SK-N-SH (cell line): ENCODE measurements around the gene SETD5. TPM values are rescaled to one million over a fixed set of nuclear protein-coding genes. Genes with fewer than 3 reads are reported as not detected.

Source experiments
- CTCF ChIA-PET: fragments of 300-600, 350-600 bp; formaldehyde crosslinking; extraction: SDS; loops from one replicate; lab custom pipeline; 2021; lab: Yijun Ruan, JAX
- POLR2A ChIA-PET: fragments of 350-600 bp; sonication (Branson Sonifier 250); formaldehyde crosslinking; extraction: SDS; loops from one replicate; lab custom pipeline; 2020; ENCODE audit warnings: antibody characterized with exemption, inconsistent platforms; lab: Yijun Ruan, JAX
- DNase-seq: peaks from one replicate; pipeline ENCODE4 v3.0.0; 2012
- H2AFZ ChIP-seq: fragments of 200-600 bp; sonication (generic); 2 replicates; pipeline ENCODE4 v1.8.1; 2016; ENCODE audit warnings: antibody characterized with exemption, mild to moderate bottlenecking, low read depth
- H3F3A ChIP-seq: fragments of 200-600 bp; sonication (generic); replicated peaks from 2 replicates; pipeline ENCODE3; 2016; ENCODE audit warnings: antibody characterized with exemption, mild to moderate bottlenecking; ENCODE audit not compliant: insufficient read depth
- H3K27ac ChIP-seq, 2 experiments: fragments of 200-500 bp in 1 of 2; fragments of 200-600 bp in 1 of 2; sonication (Bioruptor generic) in 1 of 2; sonication (generic), shearing (Covaris generic) in 1 of 2; 2 replicates each; pipeline versions ENCODE4 v1.5.1 to v1.6.1; 2014 to 2016; ENCODE audit warnings: low read depth in 2 of 2, inconsistent platforms in 1 of 2, low read length in 1 of 2, mild to moderate bottlenecking in 1 of 2, mixed read lengths in 1 of 2
- H3K27me3 ChIP-seq: fragments of 200-600 bp; sonication (generic), shearing (Covaris generic); 2 replicates; pipeline ENCODE4 v1.6.1; 2016; ENCODE audit warnings: mixed run types; ENCODE audit not compliant: insufficient read depth
- H3K36me3 ChIP-seq, 2 experiments: fragments of 200-500 bp in 1 of 2; fragments of 200-600 bp in 1 of 2; sonication (Bioruptor generic) in 1 of 2; sonication (generic) in 1 of 2; replicated peaks in 1 of 2; 2 replicates each; pipeline versions ENCODE3 to v1.5.1; 2014 to 2016; ENCODE audit warnings: low read length in 1 of 2, mild to moderate bottlenecking in 1 of 2; ENCODE audit not compliant: insufficient read depth in 2 of 2, control insufficient read depth in 1 of 2
- H3K4me1 ChIP-seq, 2 experiments: fragments of 200-500 bp in 1 of 2; fragments of 200-600 bp in 1 of 2; sonication (Bioruptor generic) in 1 of 2; sonication (generic), shearing (Covaris generic) in 1 of 2; 2 replicates each; pipeline versions ENCODE4 v1.5.1 to v1.6.1; 2014 to 2016; ENCODE audit warnings: low read depth in 1 of 2, low read length in 1 of 2, mixed run types in 1 of 2; ENCODE audit not compliant: insufficient read depth in 2 of 2, control insufficient read depth in 1 of 2
- H3K4me2 ChIP-seq: fragments of 200-600 bp; sonication (generic), shearing (Covaris generic); 2 replicates; pipeline ENCODE4 v1.6.1; 2017; ENCODE audit warnings: mixed run types
- H3K4me3 ChIP-seq, 2 experiments: fragments of 200-500 bp in 1 of 2; fragments of 200-600 bp in 1 of 2; sonication (Bioruptor generic) in 1 of 2; sonication (generic), shearing (Covaris generic) in 1 of 2; 2 replicates each; pipeline versions ENCODE4 v1.5.1 to v1.8.1; 2014 to 2016; ENCODE audit warnings: low read depth in 2 of 2, inconsistent platforms in 1 of 2, low read length in 1 of 2, mild to moderate bottlenecking in 1 of 2, mixed read lengths in 1 of 2, moderate library complexity in 1 of 2
- H3K79me2 ChIP-seq: fragments of 200-600 bp; sonication (generic); 2 replicates; pipeline ENCODE4 v1.8.1; 2017; ENCODE audit warnings: mild to moderate bottlenecking; ENCODE audit not compliant: insufficient read depth
- H3K9ac ChIP-seq: fragments of 200-600 bp; sonication (generic); 2 replicates; pipeline ENCODE4 v1.6.1; 2017; ENCODE audit warnings: mixed run types
- H3K9me2 ChIP-seq: fragments of 200-600 bp; sonication (generic); 2 replicates; pipeline ENCODE4 v1.6.1; 2017; ENCODE audit warnings: mixed run types
- H3K9me3 ChIP-seq: fragments of 200-600 bp; sonication (generic); 2 replicates; pipeline ENCODE4 v1.6.1; 2017; ENCODE audit warnings: mixed run types, mild to moderate bottlenecking, moderate library complexity
- H4K20me1 ChIP-seq: fragments of 200-600 bp; sonication (generic); 2 replicates; pipeline ENCODE4 v1.6.1; 2017; ENCODE audit warnings: mild to moderate bottlenecking, mixed run types; ENCODE audit not compliant: insufficient read depth
- EZH2phosphoT487 ChIP-seq: fragments of 200-600 bp; sonication (generic); IDR thresholded peaks from 2 replicates; pipeline ENCODE4 v1.6.1; 2017; ENCODE audit warnings: low read depth, mixed run types, mild to moderate bottlenecking, antibody characterized with exemption, moderate library complexity, borderline replicate concordance
- FOSL2 ChIP-seq: IDR thresholded peaks from 2 replicates; pipeline ENCODE4 v1.4.0; 2012; ENCODE audit warnings: low read depth, mild to moderate bottlenecking, moderate library complexity, borderline replicate concordance
- GABPA ChIP-seq: IDR thresholded peaks from 2 replicates; pipeline ENCODE4 v1.4.0; 2012; ENCODE audit warnings: low read depth, mild to moderate bottlenecking
- TCF12 ChIP-seq: IDR thresholded peaks from 2 replicates; pipeline ENCODE4 v1.4.0; 2012
- TEAD4 ChIP-seq: IDR thresholded peaks from 2 replicates; pipeline ENCODE4 v1.4.0; 2012; ENCODE audit warnings: mild to moderate bottlenecking, borderline replicate concordance; ENCODE audit not compliant: insufficient read depth
- WGBS: methylation state at CpG from one replicate; pipeline ENCODE4 v1.1.6; 2017; ENCODE audit warnings: low lambda C conversion rate; 5-methylcytosine and 5-hydroxymethylcytosine counted together
- polyA plus RNA-seq, 3 experiments: library from polyadenylated mRNA; depleted of rRNA; stranded (reverse); fragments of >200 nt; gene quantifications; 2 replicates each; pipeline ENCODE4 v1.2.3, GENCODE V29; 2012
- TF ChIP-seq, protein P1 (sequence below): fragments of 150-350 bp; IDR thresholded peaks from 2 replicates; pipeline ENCODE4 v1.6.1; 2017; ENCODE audit warnings: antibody characterized with exemption, low read length, low read depth, borderline replicate concordance
- TF ChIP-seq, protein P2 (sequence below): IDR thresholded peaks from 2 replicates; pipeline ENCODE4 v1.6.1; 2012; ENCODE audit warnings: mild to moderate bottlenecking, low read depth, low read length, moderate library complexity

Gene SETD5
- polyA plus RNA-seq, 1 of the 3 experiments (the other 2 are of a cell fraction) = 32.3 TPM

DNA sequence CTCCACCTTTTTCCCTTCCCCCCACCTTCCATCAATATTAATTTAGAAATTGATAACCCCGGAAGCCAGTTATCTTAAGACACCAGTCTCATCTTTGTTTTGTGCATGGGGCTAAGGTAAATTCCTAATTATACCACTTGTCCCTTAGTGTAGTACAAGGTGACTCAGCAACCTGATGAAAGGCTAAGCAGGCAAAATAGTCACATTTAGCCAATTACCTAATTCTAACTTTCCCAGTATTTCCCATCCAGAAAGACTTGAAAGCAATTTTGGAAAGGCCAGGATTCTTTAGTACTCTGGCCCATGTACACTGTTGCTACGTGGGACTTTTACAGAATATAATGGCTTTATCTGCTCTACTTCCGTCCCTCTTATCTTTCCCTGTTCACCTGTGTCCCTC lies 72.6 kb downstream of the SETD5 start:
- Histone ChIP-seq H4K20me1 (peaks cover 24% of the 10 kb centered on the region; the same call in 1 of the 2 replicates), H3K9me2 (no peaks in the 10 kb centered on the region), H2AFZ (no peak overlapping the region), H3K9ac (no peak overlapping the region), H3K27me3 (no peaks in the 10 kb centered on the region), H3K36me3 (peaks cover 86 to 89% of the 10 kb centered on the region in 2 experiments), H3K9me3 (no peaks in the 10 kb centered on the region), H3K4me3 (no peak overlapping the region), H3K4me2 (no peak overlapping the region), H3K79me2 (peaks cover 64% of the 10 kb centered on the region; the same call in 1 of the 2 replicates), H3K27ac (no peak overlapping the region), H3K4me1 (no peaks in the 10 kb centered on the region), H3F3A (peaks cover 11% of the 10 kb centered on the region)
- TF ChIP-seq TCF12 (no peak), GABPA (no peak), FOSL2 (no peak), EZH2phosphoT487 (no peak)
- TF ChIP-seq, protein P1, sequence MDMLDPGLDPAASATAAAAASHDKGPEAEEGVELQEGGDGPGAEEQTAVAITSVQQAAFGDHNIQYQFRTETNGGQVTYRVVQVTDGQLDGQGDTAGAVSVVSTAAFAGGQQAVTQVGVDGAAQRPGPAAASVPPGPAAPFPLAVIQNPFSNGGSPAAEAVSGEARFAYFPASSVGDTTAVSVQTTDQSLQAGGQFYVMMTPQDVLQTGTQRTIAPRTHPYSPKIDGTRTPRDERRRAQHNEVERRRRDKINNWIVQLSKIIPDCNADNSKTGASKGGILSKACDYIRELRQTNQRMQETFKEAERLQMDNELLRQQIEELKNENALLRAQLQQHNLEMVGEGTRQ = no peak
- TF ChIP-seq, protein P2, sequence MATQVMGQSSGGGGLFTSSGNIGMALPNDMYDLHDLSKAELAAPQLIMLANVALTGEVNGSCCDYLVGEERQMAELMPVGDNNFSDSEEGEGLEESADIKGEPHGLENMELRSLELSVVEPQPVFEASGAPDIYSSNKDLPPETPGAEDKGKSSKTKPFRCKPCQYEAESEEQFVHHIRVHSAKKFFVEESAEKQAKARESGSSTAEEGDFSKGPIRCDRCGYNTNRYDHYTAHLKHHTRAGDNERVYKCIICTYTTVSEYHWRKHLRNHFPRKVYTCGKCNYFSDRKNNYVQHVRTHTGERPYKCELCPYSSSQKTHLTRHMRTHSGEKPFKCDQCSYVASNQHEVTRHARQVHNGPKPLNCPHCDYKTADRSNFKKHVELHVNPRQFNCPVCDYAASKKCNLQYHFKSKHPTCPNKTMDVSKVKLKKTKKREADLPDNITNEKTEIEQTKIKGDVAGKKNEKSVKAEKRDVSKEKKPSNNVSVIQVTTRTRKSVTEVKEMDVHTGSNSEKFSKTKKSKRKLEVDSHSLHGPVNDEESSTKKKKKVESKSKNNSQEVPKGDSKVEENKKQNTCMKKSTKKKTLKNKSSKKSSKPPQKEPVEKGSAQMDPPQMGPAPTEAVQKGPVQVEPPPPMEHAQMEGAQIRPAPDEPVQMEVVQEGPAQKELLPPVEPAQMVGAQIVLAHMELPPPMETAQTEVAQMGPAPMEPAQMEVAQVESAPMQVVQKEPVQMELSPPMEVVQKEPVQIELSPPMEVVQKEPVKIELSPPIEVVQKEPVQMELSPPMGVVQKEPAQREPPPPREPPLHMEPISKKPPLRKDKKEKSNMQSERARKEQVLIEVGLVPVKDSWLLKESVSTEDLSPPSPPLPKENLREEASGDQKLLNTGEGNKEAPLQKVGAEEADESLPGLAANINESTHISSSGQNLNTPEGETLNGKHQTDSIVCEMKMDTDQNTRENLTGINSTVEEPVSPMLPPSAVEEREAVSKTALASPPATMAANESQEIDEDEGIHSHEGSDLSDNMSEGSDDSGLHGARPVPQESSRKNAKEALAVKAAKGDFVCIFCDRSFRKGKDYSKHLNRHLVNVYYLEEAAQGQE = no peak
- CTCF ChIA-PET = interaction anchor here (0.8 to 1.4 kb wide), 2 partner anchors 18 to 47 kb away, joined by 3 read pairs; no protein-coding TSS in a partner anchor
- POLR2A ChIA-PET = no interaction called here
- WGBS = 95% methylated on average over 3 of the region's 3 CpGs
- no peak for DNase-seq

DNA sequence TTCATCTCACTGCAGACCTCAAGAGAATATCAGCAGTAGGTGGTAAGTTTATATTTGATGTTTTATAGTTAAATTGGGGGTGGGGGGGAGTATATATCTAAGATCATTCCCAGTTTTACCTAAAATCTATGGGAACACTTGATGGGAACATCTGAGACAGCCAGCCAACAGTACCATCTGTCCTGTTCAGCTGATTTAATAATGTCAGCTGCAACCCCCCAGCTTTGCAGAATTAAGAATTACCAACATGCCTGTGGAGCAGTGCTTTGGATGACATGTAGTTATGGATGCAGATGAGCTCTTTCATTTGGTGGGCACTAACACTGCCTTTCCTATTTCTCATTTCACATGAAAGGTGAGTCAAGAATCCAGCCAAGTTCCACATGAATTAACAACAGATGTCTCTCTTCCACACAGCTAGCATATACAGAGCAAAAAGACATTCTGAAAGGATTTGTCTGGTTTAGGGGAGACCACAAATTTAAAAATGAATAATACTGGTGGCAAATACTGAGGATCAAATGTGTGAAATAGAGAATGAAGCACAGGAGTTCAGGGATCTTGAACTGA lies 76.2 kb downstream of the SETD5 start:
- H4K20me1 ChIP-seq = peaks cover 26% of the 10 kb centered on the region; the same call in 1 of the 2 replicates

More for the DNA sequence above, 76.2 kb downstream of the SETD5 start:
- DNase-seq = no peak
- no peak overlapping the region for H3K4me2 ChIP-seq
- H3K9me3 ChIP-seq = no peaks in the 10 kb centered on the region
- peak; percentile 31; the same call in 1 of the 2 replicates for TF ChIP-seq TCF12
- no peak for TF ChIP-seq TEAD4
- no peak overlapping the region for H3K9ac ChIP-seq
- H3K36me3 ChIP-seq = peaks cover 90 to 92% of the 10 kb centered on the region in 2 experiments
- H3K4me1 ChIP-seq = no peaks in the 10 kb centered on the region
- CTCF ChIA-PET = interaction anchor here (0.7 to 1.6 kb wide), 2 partner anchors 30 to 506 kb away, joined by 3 to 8 read pairs; no protein-coding TSS in a partner anchor
- H3F3A ChIP-seq = peaks cover 11% of the 10 kb centered on the region
- H3K9me2 ChIP-seq = no peaks in the 10 kb centered on the region
- peaks cover 49% of the 10 kb centered on the region; the same call in 1 of the 2 replicates for H3K79me2 ChIP-seq
- no peak overlapping the region for H3K4me3 ChIP-seq
- POLR2A ChIA-PET = no interaction called here
- H3K27ac ChIP-seq = no peak overlapping the region
- H3K27me3 ChIP-seq = no peaks in the 10 kb centered on the region
- no peak overlapping the region for H2AFZ ChIP-seq
